A549 treated with GW870086 at 1 μM for 4 hours (cell line): ENCODE measurements around the gene NELL1. TPM values are rescaled to one million over a fixed set of nuclear protein-coding genes. Genes with fewer than 3 reads are reported as not detected.

Experiments used
- total RNA-seq: library from RNA; stranded (reverse); fragments of 200-300 nt; extraction: Qiagen RNA extraction; gene quantifications from 5 replicates; pipeline ENCODE4 v1.2.3, GENCODE V29; 2022; ENCODE audit warnings: low read depth

Gene NELL1
- total RNA-seq = not detected in 5 replicates

GRCh38 chr11:20668844-20669819 lies at the start of gene NELL1:
Gene NELL1, plus strand, starts transcription at chr11:20669586.

Other genes with a start within 250 kb of the NELL1 start
- not detected in 5 replicates for gene SLC6A5, start 70.0 kb upstream of the NELL1 start, total RNA-seq